Measurements from ENCODE around the gene OSBP2.

OSBP2 gene

GRCh38 chr22:30891443-30891755 lies 196.7 kb downstream of the OSBP2 start:
- no peak for DNase-seq (ENCODE audit: low read depth in 4 of 4, low spot score in 1 of 4)

GRCh38 chr22:30891781-30892180 lies 197.1 kb downstream of the OSBP2 start:
- no peak for DNase-seq (ENCODE audit: low read depth in 4 of 4, low spot score in 1 of 4)

GRCh38 chr22:30892286-30892685 lies 197.6 kb downstream of the OSBP2 start:
- DNase-seq (ENCODE audit: low read depth in 4 of 4, low spot score in 1 of 4): no peak

- no peak for DNase-seq (ENCODE audit: low read depth in 4 of 4, low spot score in 1 of 4)
These were observed 198.1 kb downstream of the OSBP2 start for GRCh38 chr22:30892731-30893221.

GRCh38 chr22:30893434-30894370 lies 199.0 kb downstream of the OSBP2 start:
- DNase-seq (ENCODE audit: low read depth in 4 of 4, low spot score in 1 of 4): no peak

GRCh38 chr22:30894371-30894740 lies 199.7 kb downstream of the OSBP2 start:
- DNase-seq (ENCODE audit: low read depth in 4 of 4, low spot score in 1 of 4): no peak

GRCh38 chr22:30902496-30903357 lies 208.1 kb downstream of the OSBP2 start:
- no peak for DNase-seq (ENCODE audit: low read depth in 4 of 4, low spot score in 1 of 4)

- no peak for DNase-seq (ENCODE audit: low read depth in 4 of 4, low spot score in 1 of 4)
These were observed 209.3 kb downstream of the OSBP2 start for GRCh38 chr22:30903876-30904460.

- DNase-seq (ENCODE audit: low read depth in 4 of 4, low spot score in 1 of 4): no peak
These were observed 211.1 kb downstream of the OSBP2 start for GRCh38 chr22:30905696-30906341.

- DNase-seq (ENCODE audit: low read depth in 4 of 4, low spot score in 1 of 4): no peak
These were observed 211.7 kb downstream of the OSBP2 start for GRCh38 chr22:30906411-30906810.

GRCh38 chr22:30906946-30907345 lies 212.3 kb downstream of the OSBP2 start:
- DNase-seq (ENCODE audit: low read depth in 4 of 4, low spot score in 1 of 4): no peak

GRCh38 chr22:30908051-30908461 lies 213.4 kb downstream of the OSBP2 start:
- DNase-seq (ENCODE audit: low read depth in 4 of 4, low spot score in 1 of 4): no peak

GRCh38 chr22:30909306-30909705 lies 214.6 kb downstream of the OSBP2 start:
- no peak for DNase-seq (ENCODE audit: low read depth in 4 of 4, low spot score in 1 of 4)

GRCh38 chr22:30910358-30910757 lies 215.7 kb downstream of the OSBP2 start:
- DNase-seq (ENCODE audit: low read depth in 4 of 4, low spot score in 1 of 4): no peak

GRCh38 chr22:30918761-30919160 lies 224.1 kb downstream of the OSBP2 start:
- DNase-seq (ENCODE audit: low read depth in 4 of 4, low spot score in 1 of 4): no peak

GRCh38 chr22:30919973-30920372 lies 225.3 kb downstream of the OSBP2 start:
- no peak for DNase-seq (ENCODE audit: low read depth in 4 of 4, low spot score in 1 of 4)

GRCh38 chr22:30920407-30920806 lies 225.7 kb downstream of the OSBP2 start:
- peak; percentile 73 to 83 (median 78) for DNase-seq (ENCODE audit: low read depth in 4 of 4, low spot score in 1 of 4)

GRCh38 chr22:30921108-30921507 lies 226.4 kb downstream of the OSBP2 start:
- no peak for DNase-seq (ENCODE audit: low read depth in 4 of 4, low spot score in 1 of 4)

GRCh38 chr22:30922151-30922611 lies 227.5 kb downstream of the OSBP2 start:
- peak; percentile 37 to 73 (median 58) for DNase-seq (ENCODE audit: low read depth in 4 of 4, low spot score in 1 of 4)

- no peak for DNase-seq (ENCODE audit: low read depth in 4 of 4, low spot score in 1 of 4)
These were observed 228.7 kb downstream of the OSBP2 start for GRCh38 chr22:30923168-30923900.
